BJ (cell line): ENCODE data around the gene DHRS7C. TPM values are rescaled to one million over a fixed set of nuclear protein-coding genes. Genes with fewer than 3 reads are reported as not detected.

Experiments used
- CTCF ChIA-PET: fragments of 350-600 bp; formaldehyde crosslinking; extraction: SDS; loops from one replicate; lab custom pipeline; 2021; ENCODE audit warnings: antibody characterized with exemption, inconsistent platforms; lab: Yijun Ruan, JAX
- POLR2A ChIA-PET: fragments of 300-600 bp; sonication (Branson Sonifier 250); formaldehyde crosslinking; extraction: SDS; loops from one replicate; lab custom pipeline; 2021; ENCODE audit warnings: antibody characterized with exemption; lab: Charles Lee
- DNase-seq: peaks from one replicate; pipeline ENCODE4 v3.0.0-alpha.2; 2011; ENCODE audit warnings: low read depth
- H3K27me3 ChIP-seq: 2 replicates; pipeline ENCODE4 v1.6.0; 2011; ENCODE audit warnings: low read length; ENCODE audit not compliant: control insufficient read depth, insufficient read depth
- H3K36me3 ChIP-seq: 2 replicates; pipeline ENCODE4 v1.5.1; 2011; ENCODE audit warnings: low read length; ENCODE audit not compliant: control insufficient read depth, insufficient read depth
- H3K4me3 ChIP-seq: 2 replicates; pipeline ENCODE4 v1.5.1; 2011; ENCODE audit warnings: low read depth, mild to moderate bottlenecking, control low read depth, low read length
- CTCF ChIP-seq: IDR thresholded peaks from 2 replicates; pipeline ENCODE4 v1.5.1; 2011; ENCODE audit warnings: low read depth, mild to moderate bottlenecking, control low read depth, inconsistent platforms, low read length, moderate library complexity; ENCODE audit not compliant: insufficient read depth
- polyA plus RNA-seq: library from polyadenylated mRNA; depleted of rRNA; stranded (reverse); fragments of >200 nt; gene quantifications from 2 replicates; pipeline ENCODE4 v1.2.3, GENCODE V29; 2011

The DHRS7C gene
- polyA plus RNA-seq, 1 experiment = not detected

- ChIA-PET CTCF (no interaction called here), POLR2A (no interaction called here)
These were observed 25.1 kb upstream of the DHRS7C start for GRCh38 chr17:9816472-9816871.

GRCh38 chr17:9814337-9814945 lies 23.0 kb upstream of the DHRS7C start:
- H3K36me3 ChIP-seq = no peaks in the 10 kb centered on the region
- DNase-seq = no peak
- ChIA-PET CTCF (interaction anchor here (0.5 kb wide), 1 partner anchor 700 kb away, joined by 3 read pairs; no protein-coding TSS in a partner anchor), POLR2A (no interaction called here)
- H3K4me3 ChIP-seq = no peak overlapping the region
- H3K27me3 ChIP-seq = no peaks in the 10 kb centered on the region
- no peak for TF ChIP-seq CTCF

More at GRCh38 chr17:9816472-9816871, 25.1 kb upstream of the DHRS7C start:
- H3K36me3 ChIP-seq = no peaks in the 10 kb centered on the region
- DNase-seq = no peak
- TF ChIP-seq CTCF = no peak
- H3K4me3 ChIP-seq = no peak overlapping the region
- H3K27me3 ChIP-seq = no peaks in the 10 kb centered on the region

- no peaks in the 10 kb centered on the region for H3K27me3 ChIP-seq
- H3K36me3 ChIP-seq = no peaks in the 10 kb centered on the region
- no peak for TF ChIP-seq CTCF
- ChIA-PET POLR2A (no interaction called here), CTCF (no interaction called here)
- DNase-seq = no peak
- no peak overlapping the region for H3K4me3 ChIP-seq
These were observed 21.8 kb upstream of the DHRS7C start for GRCh38 chr17:9813166-9813565.

GRCh38 chr17:9811537-9811936 lies 20.1 kb upstream of the DHRS7C start:
- Histone ChIP-seq H3K4me3 (no peak overlapping the region), H3K27me3 (no peaks in the 10 kb centered on the region), H3K36me3 (no peaks in the 10 kb centered on the region)
- POLR2A ChIA-PET = no interaction called here
- CTCF ChIA-PET = no interaction called here
- TF ChIP-seq CTCF = no peak
- DNase-seq = no peak

GRCh38 chr17:9811086-9811485 lies 19.7 kb upstream of the DHRS7C start:
- no peak for TF ChIP-seq CTCF
- Histone ChIP-seq H3K4me3 (no peak overlapping the region), H3K27me3 (no peaks in the 10 kb centered on the region), H3K36me3 (no peaks in the 10 kb centered on the region)
- ChIA-PET POLR2A (no interaction called here), CTCF (no interaction called here)
- DNase-seq = no peak
